Natural killer cell (primary cell): ENCODE results near the gene ZSCAN22. TPM values are rescaled to one million over a fixed set of nuclear protein-coding genes. Genes with fewer than 3 reads are reported as not detected.

Experiments used
- ATAC-seq, 3 donors: fragments of 150-1000 bp in 2 of 3; fragments of 200-7000 bp in 1 of 3; cut with Tn5 transposase; 1 replicate in 1 of 3; 2 replicates in 2 of 3; pipeline ENCODE4 v1.10.0; 2021; ENCODE audit warnings: mild to moderate bottlenecking in 2 of 3, moderate library complexity in 2 of 3
- DNase-seq, 2 donors: peaks; one replicate each; pipeline versions ENCODE4 v3.0.0 to v3.0.0-alpha.2; 2013 to 2021; ENCODE audit warnings: mixed read lengths in 1 of 2
- H3K27ac ChIP-seq: one replicate; pipeline ENCODE4 v1.5.1; 2013; ENCODE audit warnings: mild to moderate bottlenecking, low read length
- H3K27me3 ChIP-seq: one replicate; pipeline ENCODE4 v1.6.1; 2013; ENCODE audit warnings: low read length; ENCODE audit not compliant: control insufficient read depth, insufficient read depth
- H3K36me3 ChIP-seq: one replicate; pipeline ENCODE4 v1.6.1; 2013; ENCODE audit warnings: low read length; ENCODE audit not compliant: control insufficient read depth, insufficient read depth
- H3K4me1 ChIP-seq: one replicate; pipeline ENCODE4 v1.6.1; 2013; ENCODE audit warnings: low read length; ENCODE audit not compliant: control insufficient read depth, insufficient read depth
- H3K4me3 ChIP-seq: one replicate; pipeline ENCODE4 v1.5.1; 2013; ENCODE audit warnings: low read length
- H3K9me3 ChIP-seq: one replicate; pipeline ENCODE4 v1.6.1; 2013; ENCODE audit warnings: low read length; ENCODE audit not compliant: control insufficient read depth, insufficient read depth
- H3K27ac Mint-ChIP-seq, 2 donors: one replicate each; pipeline ENCODE4 v1.8.0; 2022; ENCODE audit warnings: mild to moderate bottlenecking in 2 of 2, mixed read lengths in 2 of 2, moderate library complexity in 1 of 2
- H3K27me3 Mint-ChIP-seq, 2 donors: one replicate each; pipeline ENCODE4 v1.8.0; 2022; ENCODE audit warnings: low read depth in 2 of 2, mixed read lengths in 2 of 2
- H3K36me3 Mint-ChIP-seq: one replicate; pipeline ENCODE4 v1.8.0; 2022; ENCODE audit warnings: mixed read lengths
- H3K4me1 Mint-ChIP-seq, 2 donors: one replicate each; pipeline ENCODE4 v1.8.0; 2022; ENCODE audit warnings: mixed read lengths in 2 of 2
- H3K4me3 Mint-ChIP-seq: one replicate; pipeline ENCODE4 v1.8.0; 2022; ENCODE audit warnings: mild to moderate bottlenecking, moderate library complexity, mixed read lengths
- H3K9me3 Mint-ChIP-seq, 2 donors: one replicate each; pipeline ENCODE4 v1.8.0; 2022; ENCODE audit warnings: mixed read lengths in 2 of 2
- CTCF ChIP-seq: fragments of 200-600 bp; IDR thresholded peaks from one replicate; pipeline ENCODE4 v1.8.0; 2022; ENCODE audit warnings: antibody characterized with exemption
- WGBS: methylation state at CpG from one replicate; pipeline ENCODE4 v1.1.7; 2013; ENCODE audit warnings: missing lambda C conversion rate; ENCODE audit not compliant: insufficient coverage; 5-methylcytosine and 5-hydroxymethylcytosine counted together
- intact Hi-C: fragments of 100-400 bp; cut with micrococcal nuclease; formaldehyde crosslinking; loops from one replicate; pipeline ENCODE4 v1.14.2; 2022
- total RNA-seq, 4 donors: library from RNA; stranded (reverse); fragments of 120-200 nt in 1 of 4; gene quantifications; one replicate each; pipeline versions ENCODE4 v1.2.3 to v1.2.4, GENCODE V29; 2013 to 2022

Gene ZSCAN22
- total RNA-seq, 3 donors from 2014 or later (not counting 1 experiment from before 2014, with no cell fraction given): 2.9 to 4.8 (median 3.2) TPM

GRCh38 chr19:58330458-58330857, 3.7 kb downstream of the ZSCAN22 start:
- Histone ChIP-seq H3K36me3 (peaks cover 2% of the 10 kb centered on the region), H3K4me3 (no peak overlapping the region), H3K4me1 (peaks cover 25% of the 10 kb centered on the region), H3K27me3 (no peaks in the 10 kb centered on the region), H3K27ac (no peak overlapping the region), H3K9me3 (no peaks in the 10 kb centered on the region)
- no peak for DNase-seq
- no peak overlapping the region for H3K27ac Mint-ChIP-seq
- H3K27me3 Mint-ChIP-seq: no peaks in the 10 kb centered on the region
- WGBS: 100% methylated on average over 4 of the region's 4 CpGs
- H3K4me1 Mint-ChIP-seq: no peaks in the 10 kb centered on the region
- intact Hi-C loops: no loop called here
- ATAC-seq: no peak
- H3K9me3 Mint-ChIP-seq: no peaks in the 10 kb centered on the region
- no peak overlapping the region for H3K4me3 Mint-ChIP-seq
- H3K36me3 Mint-ChIP-seq: no peaks in the 10 kb centered on the region
- TF ChIP-seq CTCF: no peak

- Mint-ChIP-seq H3K27me3 (no peaks in the 10 kb centered on the region), H3K4me3 (no peak overlapping the region), H3K9me3 (no peaks in the 10 kb centered on the region), H3K27ac (no peak overlapping the region), H3K4me1 (no peaks in the 10 kb centered on the region), H3K36me3 (no peaks in the 10 kb centered on the region)
- intact Hi-C loops: no loop called here
- no peak for DNase-seq
- WGBS: no CpG with 5 or more reads among the region's 1 CpG
- no peak for ATAC-seq
- TF ChIP-seq CTCF: no peak
- Histone ChIP-seq H3K9me3 (no peaks in the 10 kb centered on the region), H3K36me3 (peaks cover 2% of the 10 kb centered on the region), H3K27me3 (no peaks in the 10 kb centered on the region), H3K4me1 (peaks cover 6% of the 10 kb centered on the region), H3K4me3 (no peak overlapping the region), H3K27ac (no peak overlapping the region)
Measured at GRCh38 chr19:58332697-58333096, 5.9 kb downstream of the ZSCAN22 start.

GRCh38 chr19:58334691-58335249, 8.0 kb downstream of the ZSCAN22 start:
- Mint-ChIP-seq H3K4me1 (no peaks in the 10 kb centered on the region), H3K27ac (no peak overlapping the region), H3K27me3 (no peaks in the 10 kb centered on the region), H3K4me3 (no peak overlapping the region), H3K9me3 (no peaks in the 10 kb centered on the region), H3K36me3 (peaks cover 2% of the 10 kb centered on the region)
- intact Hi-C loops: no loop called here
- H3K9me3 ChIP-seq: no peaks in the 10 kb centered on the region
- WGBS: 95% methylated on average over 19 of the region's 19 CpGs
- DNase-seq: no peak
- peaks cover 17% of the 10 kb centered on the region for H3K36me3 ChIP-seq
- no peak overlapping the region for H3K27ac ChIP-seq
- no peak for ATAC-seq
- no peaks in the 10 kb centered on the region for H3K27me3 ChIP-seq
- no peaks in the 10 kb centered on the region for H3K4me1 ChIP-seq
- no peak for TF ChIP-seq CTCF
- H3K4me3 ChIP-seq: no peak overlapping the region

- Mint-ChIP-seq H3K36me3 (peaks cover 8% of the 10 kb centered on the region), H3K4me1 (no peaks in the 10 kb centered on the region), H3K9me3 (no peaks in the 10 kb centered on the region), H3K4me3 (no peak overlapping the region), H3K27ac (no peak overlapping the region), H3K27me3 (no peaks in the 10 kb centered on the region)
- no peak for TF ChIP-seq CTCF
- H3K9me3 ChIP-seq: no peaks in the 10 kb centered on the region
- intact Hi-C loops: no loop called here
- no peaks in the 10 kb centered on the region for H3K27me3 ChIP-seq
- H3K4me3 ChIP-seq: no peak overlapping the region
- DNase-seq (no peak), ATAC-seq (no peak)
- WGBS: 88% methylated on average over 3 of the region's 3 CpGs
- no peak overlapping the region for H3K27ac ChIP-seq
- H3K36me3 ChIP-seq: peaks cover 17% of the 10 kb centered on the region
- H3K4me1 ChIP-seq: no peaks in the 10 kb centered on the region
Measured at GRCh38 chr19:58335630-58336029, 8.8 kb downstream of the ZSCAN22 start.
